Measurements from ENCODE around the gene DOCK4.

GRCh38 chr7:112135815-112136214 is 70.4 kb downstream of the DOCK4 start:
- TF ChIP-seq CTCF (IDR thresholded peaks at IDR 0.05) (no peak), POLR2A (IDR thresholded peaks at IDR 0.05) (no peak)

Data from esophagus squamous epithelium (tissue), 4 donors.